Measurements from ENCODE around the gene CRY2.

- TF ChIP-seq, protein P1, sequence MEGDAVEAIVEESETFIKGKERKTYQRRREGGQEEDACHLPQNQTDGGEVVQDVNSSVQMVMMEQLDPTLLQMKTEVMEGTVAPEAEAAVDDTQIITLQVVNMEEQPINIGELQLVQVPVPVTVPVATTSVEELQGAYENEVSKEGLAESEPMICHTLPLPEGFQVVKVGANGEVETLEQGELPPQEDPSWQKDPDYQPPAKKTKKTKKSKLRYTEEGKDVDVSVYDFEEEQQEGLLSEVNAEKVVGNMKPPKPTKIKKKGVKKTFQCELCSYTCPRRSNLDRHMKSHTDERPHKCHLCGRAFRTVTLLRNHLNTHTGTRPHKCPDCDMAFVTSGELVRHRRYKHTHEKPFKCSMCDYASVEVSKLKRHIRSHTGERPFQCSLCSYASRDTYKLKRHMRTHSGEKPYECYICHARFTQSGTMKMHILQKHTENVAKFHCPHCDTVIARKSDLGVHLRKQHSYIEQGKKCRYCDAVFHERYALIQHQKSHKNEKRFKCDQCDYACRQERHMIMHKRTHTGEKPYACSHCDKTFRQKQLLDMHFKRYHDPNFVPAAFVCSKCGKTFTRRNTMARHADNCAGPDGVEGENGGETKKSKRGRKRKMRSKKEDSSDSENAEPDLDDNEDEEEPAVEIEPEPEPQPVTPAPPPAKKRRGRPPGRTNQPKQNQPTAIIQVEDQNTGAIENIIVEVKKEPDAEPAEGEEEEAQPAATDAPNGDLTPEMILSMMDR (optimal IDR thresholded peaks at IDR 0.05 in 1 of 3, IDR thresholded peaks at IDR 0.05 in 1 of 3, conservative IDR thresholded peaks at IDR 0.05 in 1 of 3; ENCODE audit: extremely low read depth in 1 of 3, insufficient read depth in 2 of 3, low read length in 3 of 3) = no peak
- no peak for TF ChIP-seq EZH2 (IDR thresholded peaks at IDR 0.05; ENCODE audit: low read length)
These were observed 26.9 kb upstream of the CRY2 start for GRCh38 chr11:45820211-45820857.
